GM12878 (cell line): ENCODE results near the gene PPOX. TPM values are rescaled to one million over a fixed set of nuclear protein-coding genes. Genes with fewer than 3 reads are reported as not detected.

ENCODE experiments used
- BACH1 ChIP-seq: fragments of 450-650 bp; IDR thresholded peaks from 2 replicates; pipeline ENCODE4 v1.6.1; 2017; ENCODE audit warnings: mild to moderate bottlenecking, borderline replicate concordance
- BCL3 ChIP-seq: IDR thresholded peaks from 2 replicates; pipeline ENCODE4 v1.6.1; 2011; ENCODE audit warnings: borderline replicate concordance, low read depth, mild to moderate bottlenecking, moderate library complexity, low read length; ENCODE audit not compliant: insufficient read depth, poor library complexity, severe bottlenecking
- BCLAF1 ChIP-seq: fragments of 450-650 bp; IDR thresholded peaks from 2 replicates; pipeline ENCODE4 v1.6.1; 2017; ENCODE audit warnings: antibody characterized with exemption, mild to moderate bottlenecking, moderate library complexity
- EGR1 ChIP-seq, 2 experiments: IDR thresholded peaks; 1 replicate in 1 of 2; 2 replicates in 1 of 2; pipeline ENCODE4 v1.6.1; 2011 to 2012; ENCODE audit warnings: low read depth in 2 of 2, low read length in 2 of 2, borderline replicate concordance in 1 of 2, mild to moderate bottlenecking in 1 of 2, moderate library complexity in 1 of 2
- HDGF ChIP-seq: fragments of 450-650 bp; IDR thresholded peaks from 2 replicates; pipeline ENCODE4 v1.6.1; 2016; ENCODE audit warnings: antibody characterized with exemption
- MEF2A ChIP-seq: IDR thresholded peaks from 2 replicates; pipeline ENCODE4 v1.6.1; 2011; ENCODE audit warnings: low read depth, mild to moderate bottlenecking, low read length, moderate library complexity; ENCODE audit not compliant: insufficient read depth
- MLLT1 ChIP-seq: fragments of 450-650 bp; IDR thresholded peaks from 2 replicates; pipeline ENCODE4 v1.6.1; 2016; ENCODE audit warnings: mild to moderate bottlenecking
- POLR2AphosphoS2 ChIP-seq: IDR thresholded peaks from 2 replicates; pipeline ENCODE4 v1.6.1; 2011; ENCODE audit warnings: low read depth, mild to moderate bottlenecking, low read length, improper control_type of control experiment, moderate library complexity
- RELA ChIP-seq: fragments of 450-650 bp; IDR thresholded peaks from 2 replicates; pipeline ENCODE4 v1.8.0; 2014; ENCODE audit warnings: borderline replicate concordance; ENCODE audit not compliant: partially characterized antibody
- TCF12 ChIP-seq: IDR thresholded peaks from 2 replicates; pipeline ENCODE4 v1.6.1; 2011; ENCODE audit warnings: low read depth, mild to moderate bottlenecking, low read length
- ZBED1 ChIP-seq: IDR thresholded peaks from 2 replicates; pipeline ENCODE4 v1.6.1; 2016; ENCODE audit warnings: borderline replicate concordance
- ZZZ3 ChIP-seq: IDR thresholded peaks from 2 replicates; pipeline ENCODE4 v1.6.1; 2011; ENCODE audit warnings: low read depth; ENCODE audit not compliant: control insufficient read depth, insufficient read length
- polyA plus RNA-seq, 11 experiments: library from polyadenylated mRNA; depleted of rRNA in 4 of 11; unstranded in 6 of 11; stranded (reverse) in 5 of 11; fragments of >200 nt; fragmentation: Nextera tagmentation in 4 of 11; fragmentation: Illumina TruSeq in 1 of 11; extraction: Ambion mirVana in 4 of 11; extraction: Trizol in 1 of 11; gene quantifications; 1 replicate in 1 of 11; 2 replicates in 10 of 11; pipeline versions ENCODE4 v1.2.1 to v1.2.3, GENCODE V29; 2011 to 2016; ENCODE audit warnings: inconsistent platforms in 2 of 11, missing spikeins in 2 of 11, low read depth in 1 of 11
- total RNA-seq, 4 experiments: library from RNA; depleted of rRNA in 3 of 4; stranded (reverse); fragments of >200 nt in 3 of 4; fragmentation: Illumina TruSeq in 1 of 4; extraction: Trizol in 1 of 4; gene quantifications; 2 replicates each; pipeline versions ENCODE4 v1.2.1 to v1.2.3, GENCODE V29; 2013 to 2021

Gene PPOX
- total and polyA plus RNA-seq, 10 of the 15 experiments (the other 5 are each of a cell fraction or from before 2014, with no cell fraction given), result 8.9 to 31.5 (median 20.3) TPM

- TF ChIP-seq MLLT1 (no peak; the same call in none of the 2 replicates), BACH1 (no peak), POLR2AphosphoS2 (peak; percentile 75), MEF2A (0 out of 2 replicates have a peak, but pooled peaks have one; percentile 15), BCL3 (peak; percentile 31), HDGF (0 out of 2 replicates have a peak, but pooled peaks have one; percentile 28), ZZZ3 (no peak), RELA (no peak), EGR1 (IDR thresholded peaks at IDR 0.05; ENCODE audit: borderline replicate concordance in 1 of 2, low read depth in 2 of 2, low read length in 2 of 2) (peak in 1 of 2 experiments; percentile 96; a peak in 2 of 3 replicates), TCF12 (peak; percentile 51; the same call in 1 of the 2 replicates), ZBED1 (no peak; the same call in 1 of the 2 replicates), BCLAF1 (no peak)
- TF ChIP-seq, all 136 proteins: peak for 34
Measured at GRCh38 chr1:161177112-161177935, 11.1 kb downstream of the PPOX start, which contains the start of gene B4GALT3 (continued).
